Esophagus squamous epithelium (tissue), 4 donors: ENCODE results near the gene BET1L.

Source experiments
- POLR2A ChIP-seq, 4 donors: fragments of 450-650 bp; IDR thresholded peaks; one replicate each; pipeline ENCODE4 v1.6.1; 2017; ENCODE audit warnings: antibody characterized with exemption in 4 of 4, mild to moderate bottlenecking in 4 of 4, moderate library complexity in 3 of 4
- TF ChIP-seq, protein P1 (sequence below), 6 experiments: fragments of 450-650 bp in 4 of 6; fragments of 200-600 bp in 2 of 6; sonication (generic) in 2 of 6; IDR thresholded peaks; one replicate each; pipeline ENCODE4 v1.5.1; 2016 to 2019; ENCODE audit warnings: antibody characterized with exemption in 6 of 6, mild to moderate bottlenecking in 4 of 6, moderate library complexity in 4 of 6

GRCh38 chr11:211295-211694, 4.1 kb upstream of the BET1L start:
- TF ChIP-seq, protein P1, sequence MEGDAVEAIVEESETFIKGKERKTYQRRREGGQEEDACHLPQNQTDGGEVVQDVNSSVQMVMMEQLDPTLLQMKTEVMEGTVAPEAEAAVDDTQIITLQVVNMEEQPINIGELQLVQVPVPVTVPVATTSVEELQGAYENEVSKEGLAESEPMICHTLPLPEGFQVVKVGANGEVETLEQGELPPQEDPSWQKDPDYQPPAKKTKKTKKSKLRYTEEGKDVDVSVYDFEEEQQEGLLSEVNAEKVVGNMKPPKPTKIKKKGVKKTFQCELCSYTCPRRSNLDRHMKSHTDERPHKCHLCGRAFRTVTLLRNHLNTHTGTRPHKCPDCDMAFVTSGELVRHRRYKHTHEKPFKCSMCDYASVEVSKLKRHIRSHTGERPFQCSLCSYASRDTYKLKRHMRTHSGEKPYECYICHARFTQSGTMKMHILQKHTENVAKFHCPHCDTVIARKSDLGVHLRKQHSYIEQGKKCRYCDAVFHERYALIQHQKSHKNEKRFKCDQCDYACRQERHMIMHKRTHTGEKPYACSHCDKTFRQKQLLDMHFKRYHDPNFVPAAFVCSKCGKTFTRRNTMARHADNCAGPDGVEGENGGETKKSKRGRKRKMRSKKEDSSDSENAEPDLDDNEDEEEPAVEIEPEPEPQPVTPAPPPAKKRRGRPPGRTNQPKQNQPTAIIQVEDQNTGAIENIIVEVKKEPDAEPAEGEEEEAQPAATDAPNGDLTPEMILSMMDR (IDR thresholded peaks at IDR 0.05): no peak
- TF ChIP-seq POLR2A (IDR thresholded peaks at IDR 0.05): no peak
